GM21423 (cell line): Measurements from ENCODE around the gene KRT34.
"Not testable (repeated sequence)": the region's sequence is repeated elsewhere in the genome, so short reads cannot be mapped to it uniquely, and the experiment has no call there.

Experiments used
- ATAC-seq: cut with Tn5 transposase; IDR thresholded peaks from one replicate; pipeline ENCODE4 v1.9.1; 2021; ENCODE audit warnings: mild to moderate bottlenecking, moderate library complexity; ENCODE audit not compliant: unreplicated experiment

The KRT34 gene

GRCh38 chr17:41369023-41369422 lies 13.1 kb downstream of the KRT34 start:
- no peak for ATAC-seq

- ATAC-seq, result no peak
These were observed 14.6 kb downstream of the KRT34 start for GRCh38 chr17:41367426-41368075.

GRCh38 chr17:41366070-41366469 lies 16.0 kb downstream of the KRT34 start:
- ATAC-seq, result no peak

- no peak for ATAC-seq
These were observed 18.2 kb downstream of the KRT34 start for GRCh38 chr17:41363881-41364280.

GRCh38 chr17:41360296-41360995 lies 21.7 kb downstream of the KRT34 start:
- no peak for ATAC-seq

- ATAC-seq, result no peak
These were observed 27.6 kb downstream of the KRT34 start for GRCh38 chr17:41354536-41354935.

- ATAC-seq, result no peak
These were observed 29.3 kb downstream of the KRT34 start for GRCh38 chr17:41352597-41353366.

- ATAC-seq, result no peak
These were observed 30.9 kb downstream of the KRT34 start for GRCh38 chr17:41351177-41351576.

- not testable (repeated sequence) for ATAC-seq
These were observed 31.7 kb downstream of the KRT34 start, which contains the start of gene KRT33A for GRCh38 chr17:41350381-41350878. Gene KRT33A, minus strand, starts transcription at chr17:41350828. Its CDS starts 61 bp downstream, at chr17:41350767.

GRCh38 chr17:41347869-41348760 lies 34.0 kb downstream of the KRT34 start:
- ATAC-seq, result no peak

GRCh38 chr17:41346421-41346820 lies 35.7 kb downstream of the KRT34 start:
- not testable (repeated sequence) for ATAC-seq

GRCh38 chr17:41345992-41346391 lies 36.1 kb downstream of the KRT34 start:
- ATAC-seq, result no peak

- ATAC-seq, result no peak
These were observed 39.1 kb downstream of the KRT34 start for GRCh38 chr17:41343029-41343428.

GRCh38 chr17:41340934-41341861 lies 40.9 kb downstream of the KRT34 start:
- ATAC-seq, result peak; percentile 41

- ATAC-seq, result peak; percentile 31
These were observed 41.6 kb downstream of the KRT34 start for GRCh38 chr17:41340494-41340893.

GRCh38 chr17:41339571-41340172 lies 42.4 kb downstream of the KRT34 start:
- no peak for ATAC-seq

- ATAC-seq, result peak; percentile 40
These were observed 43.1 kb downstream of the KRT34 start for GRCh38 chr17:41338961-41339485.

GRCh38 chr17:41335747-41336146 lies 46.4 kb downstream of the KRT34 start:
- no peak for ATAC-seq
